SU-DHL-6 (cell line): ENCODE data around the gene WDR88.

Source experiments
- H2AFZ ChIP-seq: fragments of 200-600 bp; sonication (generic); 2 replicates; pipeline ENCODE4 v1.6.1; 2014; ENCODE audit warnings: low read depth, mild to moderate bottlenecking, moderate library complexity, mixed read lengths, antibody characterized with exemption, low read length; ENCODE audit not compliant: severe bottlenecking
- H3F3A ChIP-seq: fragments of 200-600 bp; shearing (Covaris generic); 2 replicates; pipeline ENCODE4 v1.6.0; 2016; ENCODE audit warnings: antibody characterized with exemption, mild to moderate bottlenecking; ENCODE audit not compliant: insufficient read depth
- H3K27ac ChIP-seq: fragments of 200-600 bp; sonication (generic); 2 replicates; pipeline ENCODE4 v1.5.1; 2016; ENCODE audit warnings: low read depth, mild to moderate bottlenecking, low read length, moderate library complexity, mixed read lengths
- H3K27me3 ChIP-seq: fragments of 200-600 bp; sonication (generic), shearing (Covaris generic); 2 replicates; pipeline ENCODE4 v1.6.0; 2014; ENCODE audit warnings: mild to moderate bottlenecking, low read length
- H3K36me3 ChIP-seq: fragments of 200-600 bp; sonication (generic); 2 replicates; pipeline ENCODE4 v1.6.1; 2014; ENCODE audit warnings: mild to moderate bottlenecking, low read length, mixed read lengths
- H3K4me2 ChIP-seq: fragments of 300-600, 200-600 bp; shearing (Covaris generic), sonication (generic); 2 replicates; pipeline ENCODE4 v1.6.0; 2014; ENCODE audit warnings: low read length, low read depth, mild to moderate bottlenecking; ENCODE audit not compliant: poor library complexity, severe bottlenecking
- H3K4me3 ChIP-seq: fragments of 200-600 bp; sonication (generic); 2 replicates; pipeline ENCODE4 v1.5.1; 2014; ENCODE audit warnings: antibody characterized with exemption, low read length, mild to moderate bottlenecking, mixed read lengths; ENCODE audit not compliant: insufficient read depth, poor library complexity, severe bottlenecking
- H3K79me2 ChIP-seq: fragments of 200-600 bp; sonication (generic); 2 replicates; pipeline ENCODE4 v1.6.1; 2014; ENCODE audit warnings: mild to moderate bottlenecking, low read length, moderate library complexity; ENCODE audit not compliant: insufficient read depth
- H3K9ac ChIP-seq: fragments of 200-600 bp; sonication (generic); 2 replicates; pipeline ENCODE4 v1.7.0; 2014; ENCODE audit warnings: mild to moderate bottlenecking, low read length
- H3K9me2 ChIP-seq: fragments of 200-600 bp; sonication (generic); replicated peaks from 2 replicates; pipeline ENCODE4 v1.6.1; 2014; ENCODE audit warnings: low read length; ENCODE audit not compliant: insufficient read depth
- H3K9me3 ChIP-seq: fragments of 200-600 bp; sonication (generic); 2 replicates; pipeline ENCODE4 v1.6.1; 2014; ENCODE audit warnings: low read length, mixed read lengths; ENCODE audit not compliant: insufficient read depth
- H4K20me1 ChIP-seq: fragments of 200-600 bp; sonication (generic); 2 replicates; pipeline ENCODE4 v1.6.1; 2014; ENCODE audit warnings: low read depth, mild to moderate bottlenecking, antibody characterized with exemption, low read length, moderate library complexity, mixed read lengths
- EZH2phosphoT487 ChIP-seq: fragments of 200-600 bp; sonication (generic), shearing (Covaris generic); conservative IDR thresholded peaks from 2 replicates; pipeline ENCODE4 v1.6.1; 2018; ENCODE audit warnings: mild to moderate bottlenecking, antibody characterized with exemption, low read length, moderate library complexity, mixed read lengths
- TF ChIP-seq, protein P1 (sequence below): fragments of 200-600 bp; sonication (generic); IDR thresholded peaks from one replicate; pipeline ENCODE4 v1.5.1; 2017; ENCODE audit warnings: antibody characterized with exemption, mild to moderate bottlenecking, low read length, moderate library complexity; ENCODE audit not compliant: insufficient read depth, poor library complexity, severe bottlenecking

The WDR88 gene

DNA sequence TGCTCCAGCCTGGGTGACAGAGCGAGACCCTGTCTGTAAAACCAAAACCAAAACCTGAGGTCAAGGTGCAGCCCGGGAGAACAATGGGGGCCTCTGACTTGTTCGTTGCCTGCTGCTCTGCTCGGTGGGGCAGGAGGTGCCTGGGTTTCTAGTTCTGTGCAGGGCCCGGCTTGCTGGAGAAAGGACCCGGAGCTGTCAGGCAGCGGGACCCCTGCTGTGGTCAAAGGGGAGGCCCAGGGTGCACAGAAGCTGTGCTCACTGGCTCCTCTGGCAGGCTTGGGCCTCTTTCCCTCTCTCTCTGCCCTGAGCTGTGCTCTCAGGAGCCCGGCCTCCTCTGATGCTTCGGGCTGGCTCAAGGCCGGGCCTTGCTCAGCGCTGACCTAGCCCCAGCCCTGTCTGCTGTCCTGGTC is 65.7 kb downstream of the WDR88 start:
- Histone ChIP-seq H3K36me3 (no peaks in the 10 kb centered on the region), H3K9me3 (no peaks in the 10 kb centered on the region), H2AFZ (no peak overlapping the region), H3K9ac (no peak overlapping the region), H3F3A (no peaks in the 10 kb centered on the region), H3K27ac (no peak overlapping the region), H3K9me2 (no peaks in the 10 kb centered on the region), H3K79me2 (no peaks in the 10 kb centered on the region), H3K4me3 (no peak overlapping the region), H4K20me1 (no peaks in the 10 kb centered on the region), H3K27me3 (no peaks in the 10 kb centered on the region), H3K4me2 (no peak overlapping the region)
- TF ChIP-seq, protein P1, sequence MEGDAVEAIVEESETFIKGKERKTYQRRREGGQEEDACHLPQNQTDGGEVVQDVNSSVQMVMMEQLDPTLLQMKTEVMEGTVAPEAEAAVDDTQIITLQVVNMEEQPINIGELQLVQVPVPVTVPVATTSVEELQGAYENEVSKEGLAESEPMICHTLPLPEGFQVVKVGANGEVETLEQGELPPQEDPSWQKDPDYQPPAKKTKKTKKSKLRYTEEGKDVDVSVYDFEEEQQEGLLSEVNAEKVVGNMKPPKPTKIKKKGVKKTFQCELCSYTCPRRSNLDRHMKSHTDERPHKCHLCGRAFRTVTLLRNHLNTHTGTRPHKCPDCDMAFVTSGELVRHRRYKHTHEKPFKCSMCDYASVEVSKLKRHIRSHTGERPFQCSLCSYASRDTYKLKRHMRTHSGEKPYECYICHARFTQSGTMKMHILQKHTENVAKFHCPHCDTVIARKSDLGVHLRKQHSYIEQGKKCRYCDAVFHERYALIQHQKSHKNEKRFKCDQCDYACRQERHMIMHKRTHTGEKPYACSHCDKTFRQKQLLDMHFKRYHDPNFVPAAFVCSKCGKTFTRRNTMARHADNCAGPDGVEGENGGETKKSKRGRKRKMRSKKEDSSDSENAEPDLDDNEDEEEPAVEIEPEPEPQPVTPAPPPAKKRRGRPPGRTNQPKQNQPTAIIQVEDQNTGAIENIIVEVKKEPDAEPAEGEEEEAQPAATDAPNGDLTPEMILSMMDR, result no peak
- TF ChIP-seq EZH2phosphoT487, result no peak

DNA sequence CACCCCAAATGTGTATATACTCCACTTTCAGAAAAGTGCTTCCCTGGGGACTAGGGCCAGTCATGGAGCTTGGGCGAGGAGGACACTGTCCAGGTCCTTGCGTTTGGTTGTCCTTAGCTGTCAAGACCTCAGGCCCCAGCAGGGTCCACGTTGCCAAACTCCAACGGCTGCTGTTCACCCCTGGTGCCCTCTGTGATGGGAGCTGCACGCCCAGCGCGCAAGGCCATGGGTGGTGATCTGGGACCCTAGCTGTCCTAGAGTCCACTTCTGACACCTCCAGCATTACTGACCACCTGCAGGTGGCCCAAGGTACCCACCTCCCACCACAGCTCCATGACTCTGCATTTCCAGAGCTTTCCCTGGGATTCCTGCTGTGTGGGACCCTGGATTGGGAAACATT is 66.3 kb downstream of the WDR88 start:
- Histone ChIP-seq H2AFZ (no peak overlapping the region), H3K9ac (no peak overlapping the region), H3K27ac (no peak overlapping the region), H3F3A (no peaks in the 10 kb centered on the region), H3K9me2 (no peaks in the 10 kb centered on the region), H3K4me2 (no peak overlapping the region), H3K9me3 (no peaks in the 10 kb centered on the region), H3K27me3 (no peaks in the 10 kb centered on the region), H3K36me3 (no peaks in the 10 kb centered on the region), H3K4me3 (no peak overlapping the region), H4K20me1 (no peaks in the 10 kb centered on the region), H3K79me2 (no peaks in the 10 kb centered on the region)
- TF ChIP-seq EZH2phosphoT487, result no peak
- TF ChIP-seq, protein P1, result no peak

DNA sequence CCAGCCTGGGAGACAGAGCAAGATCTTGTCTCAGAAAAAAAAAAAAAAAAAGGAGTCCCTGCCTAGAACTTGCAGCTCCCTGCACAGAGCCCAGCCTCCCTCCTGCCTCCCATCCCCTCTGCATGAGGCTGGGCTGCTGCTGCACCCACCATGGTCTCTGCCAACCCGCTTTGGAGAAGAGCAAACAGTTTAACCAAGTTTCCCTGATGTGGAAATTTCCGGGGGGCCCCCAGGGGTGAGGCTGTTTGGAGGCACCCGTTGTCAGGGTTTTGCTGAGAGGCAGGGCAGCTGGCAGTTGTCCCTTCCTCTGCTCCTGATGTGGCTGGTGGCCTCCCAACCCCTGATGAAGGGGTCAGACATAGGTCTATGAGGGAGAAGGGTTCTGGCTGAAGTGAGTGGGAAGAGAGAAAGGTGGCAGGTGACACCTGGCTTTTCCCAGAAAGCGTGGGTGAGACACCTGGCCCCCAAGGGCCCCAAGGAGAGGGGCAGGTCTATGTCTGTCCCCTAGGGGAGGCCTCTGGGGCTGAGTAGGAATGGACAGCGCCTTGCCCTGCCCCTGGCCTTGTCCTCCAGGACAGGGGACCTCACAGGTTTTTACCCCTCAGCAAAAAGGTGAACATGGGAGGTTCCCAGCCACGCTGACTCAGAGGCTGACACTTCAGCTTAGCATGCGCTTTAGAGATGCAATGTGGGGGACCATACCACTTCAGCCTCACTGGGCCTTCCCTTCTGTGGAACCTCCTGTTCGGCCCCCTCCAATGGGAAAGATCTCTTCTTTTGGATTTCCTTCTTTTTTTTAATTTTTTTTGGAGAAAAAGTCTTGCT is 67.7 kb downstream of the WDR88 start:
- H3K36me3 ChIP-seq, result no peaks in the 10 kb centered on the region

More for the DNA sequence above, 67.7 kb downstream of the WDR88 start:
- H3K4me3 ChIP-seq, result no peak overlapping the region
- no peaks in the 10 kb centered on the region for H3F3A ChIP-seq
- TF ChIP-seq, protein P1, result no peak
- TF ChIP-seq EZH2phosphoT487, result no peak
- no peak overlapping the region for H3K27ac ChIP-seq
- no peaks in the 10 kb centered on the region for H3K9me3 ChIP-seq
- H3K27me3 ChIP-seq, result no peaks in the 10 kb centered on the region
- H4K20me1 ChIP-seq, result no peaks in the 10 kb centered on the region
- no peaks in the 10 kb centered on the region for H3K79me2 ChIP-seq
- no peak overlapping the region for H3K4me2 ChIP-seq
- no peak overlapping the region for H3K9ac ChIP-seq
- H3K9me2 ChIP-seq, result no peaks in the 10 kb centered on the region
- no peak overlapping the region for H2AFZ ChIP-seq
